Stimulated activated CD8-positive, alpha-beta memory T cell treated with anti-CD3 and anti-CD28 coated beads, Interleukin-7, amount 100 ng/mL, for 48 hours (primary cell): ENCODE data around the gene PAQR4.
A peak's percentile ranks its signal among the peaks of the same experiment; 100 is the strongest.
"Not testable (repeated sequence)": the region's sequence is repeated elsewhere in the genome, so short reads cannot be mapped to it uniquely, and the experiment has no call there.

ENCODE experiments used
- DNase-seq, 2 donors: peaks; one replicate each; pipeline ENCODE4 v3.0.0-alpha.2; 2020; ENCODE audit warnings: low read depth in 1 of 2; ENCODE audit errors: extremely low read depth in 1 of 2

The PAQR4 gene

GRCh38 chr16:2968738-2969544 is at the start of gene PAQR4:
TSS of gene PAQR4 (plus strand) at chr16:2969348. CDS start at chr16:2969675, 327 bp downstream.
- peak; percentile 65 to 76 for DNase-seq

GRCh38 chr16:2919511-2920255 is 49.5 kb upstream of the PAQR4 start:
- DNase-seq = no peak

DNA sequence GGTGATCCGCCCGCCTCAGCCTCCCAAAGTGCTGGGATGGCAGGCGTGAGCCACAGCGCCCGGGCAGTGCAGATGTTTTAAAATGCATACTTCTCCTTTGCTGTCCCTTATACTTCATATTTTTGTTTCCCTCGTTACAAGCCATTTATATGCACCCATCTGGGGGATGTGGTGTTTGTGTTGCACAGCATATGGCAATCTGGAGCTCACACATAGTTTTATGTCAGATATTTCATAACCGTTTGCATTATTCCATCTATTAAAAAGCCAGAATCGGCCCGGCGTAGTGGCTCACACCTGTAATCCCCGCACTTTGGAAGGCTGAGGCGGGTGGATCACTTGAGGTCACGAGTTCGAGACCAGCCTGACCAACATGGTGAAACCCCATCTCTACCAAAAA is 45.7 kb upstream of the PAQR4 start:
- no peak for DNase-seq

DNA sequence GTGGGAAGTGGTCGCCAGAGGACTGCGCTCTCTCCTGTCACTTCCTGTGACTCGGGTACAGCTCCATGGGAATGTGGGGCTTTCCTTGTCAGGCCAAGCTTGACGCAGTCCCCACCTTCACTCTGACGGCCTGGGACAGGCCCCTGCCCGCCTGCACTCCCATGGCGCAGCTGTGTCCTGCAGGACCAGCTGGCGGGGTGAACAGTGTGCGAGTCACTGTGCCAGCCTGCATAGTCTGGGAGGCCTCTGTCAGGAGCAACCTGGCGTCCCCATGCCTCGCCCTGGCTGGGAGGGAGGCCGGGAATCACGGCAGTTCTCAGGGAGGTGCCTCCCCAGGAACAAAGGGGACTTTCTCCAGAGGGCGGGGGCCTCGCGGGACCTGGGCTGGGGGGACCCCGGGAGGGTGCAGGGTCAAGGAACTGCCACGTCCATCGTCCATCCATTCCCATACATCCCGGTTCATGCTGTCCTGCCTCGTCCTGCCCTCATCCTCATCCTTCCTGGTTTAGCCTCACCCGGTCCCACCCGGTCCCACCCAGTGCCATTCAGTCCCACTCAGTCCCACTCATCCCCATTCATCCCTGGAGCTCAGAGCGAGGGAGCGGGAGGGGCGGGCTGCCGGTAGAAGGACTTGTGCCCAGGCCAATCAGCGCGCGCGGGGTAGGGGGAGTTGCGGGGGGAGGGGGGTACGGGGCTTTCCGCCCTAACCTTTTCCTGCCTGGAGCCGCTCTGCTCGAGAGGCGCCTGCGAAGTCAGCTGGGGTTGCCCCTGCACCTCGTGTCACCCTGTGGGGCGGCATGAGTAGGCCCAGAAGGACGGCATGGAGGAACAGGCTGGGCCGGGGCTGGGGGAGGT is 44.0 kb upstream of the PAQR4 start:
- DNase-seq = no peak

GRCh38 chr16:2925951-2926649 is 43.0 kb upstream of the PAQR4 start:
- DNase-seq = no peak

- no peak for DNase-seq
Measured at GRCh38 chr16:2926650-2926999, 42.5 kb upstream of the PAQR4 start.

DNA sequence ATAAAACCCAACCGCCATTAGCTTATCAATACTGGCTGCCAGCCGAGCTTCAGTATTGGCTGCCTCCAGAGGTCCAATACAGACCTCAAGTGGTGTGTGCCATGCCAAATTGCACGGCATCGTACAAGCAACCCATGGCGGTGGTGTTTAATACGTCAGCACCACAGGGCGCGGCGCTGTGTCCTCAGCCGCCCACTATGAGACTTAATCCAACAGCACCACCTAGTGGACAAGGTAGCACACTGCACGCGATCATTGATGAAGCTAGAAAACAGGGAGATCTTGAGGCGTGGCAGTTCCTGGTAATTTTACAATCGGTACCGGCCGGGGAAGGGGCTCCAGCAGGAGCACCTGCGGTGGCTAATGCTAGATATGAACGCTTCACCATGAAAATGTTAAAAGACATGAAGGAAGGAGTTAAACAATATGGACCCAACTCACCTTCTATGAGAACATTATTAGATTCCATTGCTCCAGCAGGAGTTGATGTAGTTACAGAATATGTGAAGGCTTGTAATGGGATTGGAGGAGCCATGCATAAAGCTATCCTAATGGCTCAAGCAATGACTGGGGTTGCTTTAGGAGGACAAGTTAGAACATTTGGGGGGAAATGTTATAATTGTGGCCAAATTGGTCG is 42.0 kb upstream of the PAQR4 start:
- DNase-seq = peak; percentile 58 to 82

- not testable (repeated sequence) for DNase-seq
Measured at GRCh38 chr16:2928151-2928550, 41.0 kb upstream of the PAQR4 start.

- no peak for DNase-seq
Measured at GRCh38 chr16:2928796-2929195, 40.4 kb upstream of the PAQR4 start.

DNA sequence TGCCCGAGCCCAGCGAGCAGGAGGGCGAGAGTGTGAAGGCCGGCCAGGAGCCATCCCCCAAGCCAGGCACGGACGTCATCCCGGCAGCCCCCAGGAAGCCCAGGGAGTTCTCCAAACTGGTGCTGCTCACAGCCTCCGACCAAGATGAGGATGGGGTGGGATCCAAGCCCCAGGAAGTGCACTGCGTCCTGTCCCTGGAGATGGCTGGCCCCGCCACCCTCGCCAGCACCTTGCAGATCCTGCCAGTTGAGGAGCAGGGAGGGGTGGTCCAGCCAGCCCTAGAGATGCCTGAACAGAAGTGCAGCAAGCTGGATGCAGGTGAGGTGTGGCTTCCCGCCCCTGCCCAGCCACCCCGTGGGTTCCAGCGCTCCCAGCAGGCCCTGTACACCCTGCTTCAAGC is 39.5 kb upstream of the PAQR4 start:
- DNase-seq = no peak

- DNase-seq = no peak
Measured at GRCh38 chr16:2930236-2930635, 38.9 kb upstream of the PAQR4 start.

GRCh38 chr16:2931231-2931914 is 37.8 kb upstream of the PAQR4 start:
- DNase-seq = not testable (repeated sequence)

DNA sequence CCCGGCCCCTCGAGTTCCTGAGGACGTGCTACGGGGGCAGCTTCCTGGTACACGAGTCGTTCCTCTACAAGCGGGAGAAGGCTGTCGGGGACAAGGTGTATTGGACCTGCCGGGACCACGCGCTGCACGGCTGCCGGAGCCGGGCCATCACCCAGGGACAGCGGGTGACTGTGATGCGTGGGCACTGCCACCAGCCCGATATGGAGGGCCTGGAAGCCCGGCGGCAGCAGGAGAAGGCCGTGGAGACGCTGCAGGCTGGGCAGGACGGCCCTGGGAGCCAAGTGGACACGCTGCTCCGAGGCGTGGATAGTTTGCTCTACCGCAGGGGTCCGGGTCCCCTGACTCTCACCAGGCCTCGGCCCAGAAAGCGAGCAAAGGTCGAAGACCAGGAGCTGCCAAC is 36.0 kb upstream of the PAQR4 start:
- no peak for DNase-seq

- no peak for DNase-seq
Measured at GRCh38 chr16:2933701-2934100, 35.4 kb upstream of the PAQR4 start.

DNA sequence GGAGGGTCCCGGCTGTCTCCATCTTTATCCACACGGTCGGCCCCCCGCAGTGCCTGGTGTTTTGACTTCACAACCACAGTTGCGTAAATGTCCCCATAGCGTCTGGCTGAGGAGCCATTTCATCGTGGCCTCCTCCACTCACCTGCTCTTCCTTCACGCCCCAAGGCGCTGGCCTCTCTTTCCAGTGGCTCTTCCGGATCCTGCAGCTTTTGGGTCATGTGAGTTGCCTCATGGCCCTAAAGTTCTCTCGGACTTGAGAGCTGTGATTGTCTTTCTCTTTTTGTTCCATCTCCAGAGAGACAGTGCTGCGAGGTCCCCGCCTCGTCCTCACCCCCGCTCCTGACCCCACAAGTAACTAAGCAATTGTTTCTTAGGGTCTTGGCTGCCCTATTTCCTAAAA is 34.7 kb upstream of the PAQR4 start:
- no peak for DNase-seq

GRCh38 chr16:2936436-2937011 is 32.6 kb upstream of the PAQR4 start:
- no peak for DNase-seq

- DNase-seq = no peak
Measured at GRCh38 chr16:2937170-2937569, 32.0 kb upstream of the PAQR4 start.

DNA sequence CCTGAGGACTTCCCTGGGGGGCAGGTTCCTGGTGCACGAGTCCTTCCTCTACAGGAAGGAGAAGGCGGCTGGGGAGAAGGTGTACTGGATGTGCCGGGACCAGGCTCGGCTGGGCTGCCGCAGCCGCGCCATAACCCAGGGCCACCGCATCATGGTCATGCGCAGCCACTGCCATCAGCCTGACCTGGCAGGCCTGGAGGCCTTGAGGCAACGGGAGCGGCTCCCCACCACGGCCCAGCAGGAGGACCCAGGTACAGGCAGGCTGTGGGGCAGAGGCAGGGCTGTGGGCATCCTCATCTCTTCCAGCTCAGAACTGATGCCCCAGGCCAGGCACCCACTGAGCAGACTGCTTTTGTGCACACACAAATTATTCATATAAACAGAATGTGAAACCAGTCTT is 30.9 kb upstream of the PAQR4 start:
- no peak for DNase-seq

- no peak for DNase-seq
Measured at GRCh38 chr16:2939968-2940367, 29.2 kb upstream of the PAQR4 start.
